GM18508 (cell line): ENCODE data around the gene CDADC1.

Experiments
- ATAC-seq: cut with Tn5 transposase; IDR thresholded peaks from one replicate; pipeline ENCODE4 v1.9.1; 2021; ENCODE audit warnings: moderate number of reproducible peaks; ENCODE audit not compliant: insufficient read depth, unreplicated experiment

The CDADC1 gene

DNA sequence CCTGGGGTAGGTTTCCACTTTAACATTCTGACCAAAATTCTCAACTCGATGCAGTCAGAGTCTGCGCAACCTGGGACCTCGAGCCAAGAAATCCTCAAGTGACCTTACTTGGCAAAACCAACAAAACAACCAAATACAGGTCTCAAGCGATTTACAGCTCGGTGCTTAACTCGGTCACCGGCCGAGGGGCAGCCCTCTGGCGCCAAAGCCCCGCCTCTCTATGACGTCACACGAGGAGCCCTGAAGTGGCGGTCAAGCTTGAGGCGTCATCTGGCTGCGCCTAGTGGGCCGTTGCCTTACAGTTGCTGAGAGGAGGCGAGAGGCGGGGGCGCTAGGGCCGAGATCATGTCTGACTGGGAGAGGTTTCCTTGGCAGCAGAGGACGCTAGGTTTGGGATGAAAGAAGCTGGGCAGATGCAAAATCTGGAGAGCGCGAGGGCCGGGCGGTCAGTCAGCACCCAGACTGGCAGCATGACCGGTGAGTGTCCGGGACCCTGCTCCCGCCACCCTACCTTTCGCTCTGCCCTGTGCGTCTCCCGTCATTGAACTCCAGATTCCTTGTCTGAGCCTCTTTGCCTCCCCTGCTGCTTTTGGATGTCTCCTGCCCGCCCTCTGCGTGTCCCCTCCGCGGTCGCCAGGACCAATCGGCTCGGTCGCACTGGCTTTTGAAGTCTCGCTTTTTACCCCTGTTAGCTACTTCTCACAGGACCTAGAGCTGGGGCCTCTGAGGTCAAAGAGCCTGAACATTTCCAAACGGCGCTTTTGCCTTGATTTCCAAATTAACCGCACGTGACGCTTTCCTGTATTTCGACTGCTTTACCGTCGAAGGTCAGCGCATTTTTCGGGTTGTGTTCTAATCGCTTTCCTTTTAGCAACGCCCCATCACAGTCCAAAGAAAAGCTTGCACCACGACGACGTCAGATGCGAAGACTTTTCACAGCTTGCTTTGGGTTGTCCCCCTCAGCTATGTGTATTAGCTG is at the start of gene CDADC1:
Gene CDADC1 (plus strand): TSS at position 283 of the 979 bp plus-strand sequence. CDS start 113 bp downstream, at position 396.
- ATAC-seq, result peak; percentile 81

DNA sequence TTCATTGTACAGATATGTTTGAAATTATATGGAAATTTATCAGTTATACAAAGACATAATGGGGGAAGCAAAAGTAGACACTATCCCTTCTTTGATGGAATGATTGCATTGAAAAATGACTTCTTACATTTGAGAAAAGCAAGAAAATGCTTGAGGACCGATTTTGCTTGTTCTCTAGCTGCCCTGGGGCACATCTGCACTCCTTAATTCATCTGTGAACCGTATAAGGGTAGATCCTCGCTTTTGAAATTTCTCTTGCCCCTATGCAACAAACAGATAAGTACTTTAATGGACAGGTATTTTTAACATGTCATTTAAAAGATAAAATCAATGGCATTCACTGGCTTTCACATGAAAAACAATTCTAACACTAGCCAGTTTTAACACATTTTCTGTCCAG is 41.1 kb upstream of the CDADC1 start:
- ATAC-seq, result no peak

DNA sequence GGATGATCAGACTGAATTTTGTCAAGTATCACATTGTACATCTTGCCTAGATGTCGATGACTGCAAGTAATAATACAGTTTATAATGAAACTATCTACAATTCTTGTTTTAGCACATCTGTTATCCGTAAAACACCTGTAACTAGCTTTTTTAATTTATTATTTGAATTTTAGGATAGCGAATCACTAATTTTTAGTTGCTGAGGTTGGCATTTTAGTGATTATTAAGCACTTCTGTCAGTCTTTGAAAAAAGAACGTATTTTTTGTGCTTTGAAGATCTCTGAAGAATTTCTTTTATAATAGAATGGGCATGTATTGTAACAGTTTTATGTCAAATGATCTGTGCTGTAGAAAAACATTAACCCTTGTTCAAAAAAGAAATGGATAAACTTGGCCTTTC is 39.1 kb upstream of the CDADC1 start:
- no peak for ATAC-seq

DNA sequence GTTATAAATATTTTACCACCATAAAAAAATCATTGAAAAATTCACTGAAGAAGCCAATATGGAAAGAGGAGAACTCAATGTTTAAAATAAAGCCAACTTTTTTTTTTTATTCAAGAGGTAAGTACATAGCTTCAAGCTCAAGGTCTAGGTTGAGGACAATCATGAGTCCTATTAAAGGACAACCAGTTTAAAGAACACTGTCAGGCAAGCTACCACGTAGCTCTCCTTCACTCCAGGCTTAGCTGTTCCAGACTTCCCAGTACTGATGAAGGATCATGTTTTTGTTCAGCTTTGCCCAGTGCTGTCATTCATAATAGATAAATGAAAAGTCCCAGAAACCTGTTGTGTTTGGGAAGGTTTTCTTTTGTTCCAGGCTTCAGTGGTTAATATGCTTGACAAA is 37.6 kb upstream of the CDADC1 start:
- no peak for ATAC-seq

DNA sequence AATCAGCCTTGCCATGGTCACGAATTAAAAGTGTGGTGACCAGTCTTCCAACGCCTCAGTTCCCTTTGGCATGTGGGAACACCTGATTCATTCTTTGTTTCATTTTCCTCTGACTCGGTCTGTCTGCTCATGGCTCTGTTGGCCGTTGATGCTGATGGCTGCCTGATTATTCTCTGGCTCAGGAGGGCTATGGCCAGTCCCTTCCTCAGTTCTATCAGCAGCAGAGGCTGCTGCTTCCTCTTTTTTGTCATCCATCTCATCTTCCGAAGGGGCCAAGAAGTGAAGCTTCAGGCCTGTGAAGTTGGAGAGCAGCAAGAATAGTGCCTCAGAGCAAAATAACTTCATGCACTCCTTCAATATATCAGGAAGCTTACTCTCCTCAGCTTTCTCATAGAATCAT is 37.1 kb upstream of the CDADC1 start:
- no peak for ATAC-seq

DNA sequence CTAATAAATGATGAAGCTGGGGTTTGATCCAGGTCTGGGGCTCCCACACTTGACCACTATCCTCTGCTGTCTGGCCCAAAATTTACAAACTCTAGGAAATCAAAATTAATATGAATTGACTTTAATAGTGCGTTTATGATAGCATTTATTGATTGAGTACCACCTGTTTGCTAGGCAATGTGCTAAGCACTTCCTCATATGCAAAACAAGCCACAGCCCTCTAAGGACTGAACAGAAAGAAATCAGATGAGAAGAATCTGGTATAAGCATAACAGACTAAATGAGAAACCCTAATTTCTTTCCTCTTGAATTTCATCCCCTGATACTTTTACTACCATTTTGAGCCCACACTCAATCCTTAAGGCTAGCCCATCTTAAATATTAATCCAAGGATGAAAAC is 34.2 kb upstream of the CDADC1 start:
- no peak for ATAC-seq

DNA sequence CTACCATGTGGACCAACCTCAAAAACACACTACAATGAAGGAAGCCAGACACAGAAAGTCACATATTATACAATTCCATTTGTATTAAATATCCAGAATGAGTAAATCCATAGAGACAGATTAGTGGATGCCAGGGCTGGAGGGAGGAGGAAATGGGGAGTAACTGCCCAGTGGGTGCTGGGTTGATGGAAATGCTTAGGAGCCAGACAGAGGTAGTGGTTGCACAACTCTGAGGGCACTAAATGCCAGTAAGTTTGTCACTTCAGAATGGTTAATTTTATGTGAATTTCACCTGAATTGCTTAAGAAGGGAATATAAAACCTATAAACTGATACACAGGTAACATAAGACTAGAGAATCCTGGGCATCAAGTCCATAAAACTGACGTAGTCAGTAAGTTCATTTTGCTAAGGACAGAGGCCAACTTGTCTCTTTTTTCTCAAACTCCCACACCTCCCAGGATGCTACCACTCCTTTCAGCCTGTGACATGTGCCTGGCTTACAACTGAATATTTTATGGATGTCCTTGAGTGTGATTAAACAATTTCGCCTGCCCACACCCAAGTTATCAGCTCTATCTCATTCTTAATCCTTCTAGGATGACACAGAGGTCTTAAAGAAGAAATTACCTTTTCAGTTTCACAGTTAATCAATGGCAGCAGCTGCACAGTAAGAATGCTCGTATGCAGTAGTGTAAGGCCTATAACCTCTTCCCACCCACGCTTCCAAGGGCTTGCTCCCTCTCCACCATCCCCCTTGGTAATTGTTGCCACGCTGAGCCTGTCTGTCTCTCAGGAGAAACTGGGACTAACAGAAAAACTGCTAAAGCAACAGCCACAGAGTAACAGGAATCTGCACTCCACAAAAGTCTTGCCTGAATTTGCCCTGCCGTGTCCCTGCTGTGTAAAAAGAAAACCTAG is 33.5 kb upstream of the CDADC1 start:
- ATAC-seq, result no peak

DNA sequence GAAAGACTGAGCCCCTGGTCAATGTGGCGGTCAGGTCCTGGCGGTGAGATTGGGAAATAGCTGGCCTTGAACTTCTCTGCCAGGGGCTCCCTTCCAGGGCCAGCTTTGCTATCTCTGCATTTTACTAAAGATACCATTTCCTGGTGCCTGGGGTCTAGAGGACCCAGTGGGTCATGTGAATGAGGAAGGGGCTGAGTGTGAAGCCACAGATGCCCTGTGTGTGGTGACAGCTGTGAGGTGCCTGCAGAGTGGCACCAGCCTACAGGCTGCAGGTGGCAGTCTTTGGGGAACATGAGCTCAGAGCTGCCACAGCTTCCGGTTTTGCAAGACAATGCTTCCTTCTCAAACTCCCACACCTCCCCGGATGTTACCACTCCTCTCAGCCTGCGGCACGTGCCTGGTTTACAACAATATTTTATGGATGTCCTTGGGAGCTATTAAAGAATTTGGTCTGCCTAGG is 32.8 kb upstream of the CDADC1 start:
- no peak for ATAC-seq

DNA sequence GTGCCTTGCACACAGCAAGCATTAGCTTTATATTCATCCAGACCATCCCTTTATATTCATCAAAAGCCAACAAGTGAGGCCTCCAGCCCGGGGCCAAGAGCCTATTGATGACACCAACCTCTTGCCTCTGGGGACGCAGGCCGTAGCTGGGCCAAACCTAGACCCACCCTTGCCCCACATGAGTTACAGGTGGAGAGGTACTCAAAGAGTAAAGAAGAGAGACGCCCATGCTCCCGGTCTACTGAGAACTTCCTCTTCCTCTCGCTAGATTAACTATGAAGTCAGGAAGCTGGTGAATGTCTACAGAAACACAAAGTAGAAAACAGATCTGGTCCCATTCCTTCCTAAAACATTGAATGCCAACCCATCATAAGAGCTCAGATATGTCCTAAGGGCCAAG is 31.4 kb upstream of the CDADC1 start:
- ATAC-seq, result no peak

DNA sequence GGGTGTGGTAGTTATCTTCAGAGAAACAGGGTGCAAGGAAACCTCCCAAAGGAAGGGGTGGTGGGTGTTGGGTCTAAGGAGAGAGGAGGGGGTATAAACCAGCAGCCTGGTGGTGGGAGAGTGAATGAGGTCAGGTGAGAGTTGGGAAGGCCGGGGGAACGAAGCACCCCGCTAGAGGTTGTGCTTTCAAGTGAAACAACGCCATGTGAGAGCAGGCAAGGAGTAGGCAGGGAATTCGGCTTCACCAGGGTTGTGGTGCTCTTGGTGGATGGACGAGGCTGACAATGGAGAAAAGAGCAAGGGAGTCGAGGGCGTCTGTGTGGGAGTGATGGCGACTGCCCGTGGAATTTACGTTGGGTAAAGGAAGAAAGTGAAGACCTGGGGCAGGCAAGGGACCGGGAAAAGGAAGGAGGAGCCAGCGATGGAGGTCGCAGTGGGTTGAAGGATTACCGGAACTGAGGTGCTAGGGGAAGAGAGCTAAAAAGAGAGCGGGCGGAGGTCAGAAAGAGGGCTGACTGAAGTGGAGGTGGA is 29.7 kb upstream of the CDADC1 start:
- ATAC-seq, result no peak

DNA sequence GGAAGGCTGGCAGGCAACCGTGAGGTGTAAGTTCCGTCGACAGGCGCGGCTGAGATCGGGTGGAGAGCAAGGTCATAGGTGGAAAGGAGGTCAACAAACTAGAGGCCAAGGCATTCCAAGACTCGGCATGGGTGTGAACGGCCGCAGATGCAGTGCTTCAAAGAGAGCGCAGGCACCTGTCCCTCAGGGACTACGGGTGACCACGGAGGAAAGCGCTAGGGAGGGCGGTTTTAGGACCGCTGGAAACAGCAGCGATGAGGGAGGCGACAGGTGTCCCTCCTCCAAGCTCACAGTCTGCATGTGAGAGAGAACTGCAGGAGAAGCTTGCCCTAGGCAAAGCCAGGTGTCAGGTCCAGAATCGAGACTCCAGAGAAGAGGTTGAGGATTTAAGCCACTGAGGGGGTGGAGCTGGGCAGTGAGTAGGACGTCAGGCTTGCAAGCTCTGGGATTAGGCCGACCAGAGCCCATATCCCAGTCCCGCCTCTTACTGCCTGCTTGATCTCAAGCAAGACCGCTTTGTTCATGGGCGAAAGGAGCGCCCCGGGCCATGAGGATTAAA is 29.2 kb upstream of the CDADC1 start:
- no peak for ATAC-seq

DNA sequence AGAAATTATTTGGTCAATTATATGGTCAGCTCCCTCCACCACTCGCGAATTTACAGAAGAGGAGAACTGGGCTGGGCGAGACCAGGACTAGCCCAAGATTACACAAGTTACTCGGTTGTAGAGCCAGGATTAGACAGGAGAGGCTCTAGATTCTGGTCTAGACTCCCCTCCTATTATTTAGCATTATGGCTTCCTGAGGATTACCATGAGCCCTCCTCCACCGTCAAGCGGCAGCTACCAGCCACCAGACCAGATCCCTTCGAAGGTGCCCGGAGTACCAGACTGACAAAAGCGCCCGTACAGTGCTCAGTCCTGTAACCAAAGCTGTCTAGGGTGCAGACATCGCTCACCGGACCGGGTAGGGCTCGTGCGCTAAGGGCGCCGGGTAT is 28.1 kb upstream of the CDADC1 start:
- no peak for ATAC-seq

DNA sequence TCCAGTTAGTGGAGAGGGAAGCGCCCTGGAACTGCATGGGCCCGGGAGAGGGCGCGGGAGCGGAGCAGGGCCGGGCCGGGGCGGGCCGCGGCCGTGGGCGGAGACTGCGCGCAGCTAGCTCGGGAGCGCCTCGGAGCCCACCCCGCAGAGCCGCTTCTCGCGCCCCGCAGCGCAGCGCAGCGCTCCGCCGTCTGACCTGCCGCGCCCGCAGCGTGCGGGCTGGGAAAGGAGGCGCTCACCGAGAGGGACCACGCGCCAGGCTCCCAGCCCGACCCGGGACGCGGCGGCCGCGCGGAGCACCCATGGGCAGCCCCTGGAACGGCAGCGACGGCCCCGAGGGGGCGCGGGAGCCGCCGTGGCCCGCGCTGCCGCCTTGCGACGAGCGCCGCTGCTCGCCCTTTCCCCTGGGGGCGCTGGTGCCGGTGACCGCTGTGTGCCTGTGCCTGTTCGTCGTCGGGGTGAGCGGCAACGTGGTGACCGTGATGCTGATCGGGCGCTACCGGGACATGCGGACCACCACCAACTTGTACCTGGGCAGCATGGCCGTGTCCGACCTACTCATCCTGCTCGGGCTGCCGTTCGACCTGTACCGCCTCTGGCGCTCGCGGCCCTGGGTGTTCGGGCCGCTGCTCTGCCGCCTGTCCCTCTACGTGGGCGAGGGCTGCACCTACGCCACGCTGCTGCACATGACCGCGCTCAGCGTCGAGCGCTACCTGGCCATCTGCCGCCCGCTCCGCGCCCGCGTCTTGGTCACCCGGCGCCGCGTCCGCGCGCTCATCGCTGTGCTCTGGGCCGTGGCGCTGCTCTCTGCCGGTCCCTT is 27.5 kb upstream of the CDADC1 start, which contains the start of gene MLNR:
Gene MLNR (plus strand): TSS at position 303 of the 820 bp plus-strand sequence. CDS start 0 bp downstream, at position 303.
- no peak for ATAC-seq

DNA sequence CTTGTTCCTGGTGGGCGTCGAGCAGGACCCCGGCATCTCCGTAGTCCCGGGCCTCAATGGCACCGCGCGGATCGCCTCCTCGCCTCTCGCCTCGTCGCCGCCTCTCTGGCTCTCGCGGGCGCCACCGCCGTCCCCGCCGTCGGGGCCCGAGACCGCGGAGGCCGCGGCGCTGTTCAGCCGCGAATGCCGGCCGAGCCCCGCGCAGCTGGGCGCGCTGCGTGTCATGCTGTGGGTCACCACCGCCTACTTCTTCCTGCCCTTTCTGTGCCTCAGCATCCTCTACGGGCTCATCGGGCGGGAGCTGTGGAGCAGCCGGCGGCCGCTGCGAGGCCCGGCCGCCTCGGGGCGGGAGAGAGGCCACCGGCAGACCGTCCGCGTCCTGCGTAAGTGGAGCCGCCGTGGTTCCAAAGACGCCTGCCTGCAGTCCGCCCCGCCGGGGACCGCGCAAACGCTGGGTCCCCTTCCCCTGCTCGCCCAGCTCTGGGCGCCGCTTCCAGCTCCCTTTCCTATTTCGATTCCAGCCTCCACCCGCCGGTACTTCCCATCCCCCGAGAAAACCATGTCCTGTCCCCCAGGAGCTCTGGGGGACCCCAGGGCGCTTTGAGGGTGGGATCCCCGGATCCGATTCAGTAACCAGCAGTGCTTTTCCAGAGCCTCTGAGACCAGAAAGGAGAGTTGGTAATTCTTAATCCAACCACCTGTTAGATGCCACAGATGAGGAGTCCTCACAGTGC is 26.7 kb upstream of the CDADC1 start:
- ATAC-seq, result no peak

DNA sequence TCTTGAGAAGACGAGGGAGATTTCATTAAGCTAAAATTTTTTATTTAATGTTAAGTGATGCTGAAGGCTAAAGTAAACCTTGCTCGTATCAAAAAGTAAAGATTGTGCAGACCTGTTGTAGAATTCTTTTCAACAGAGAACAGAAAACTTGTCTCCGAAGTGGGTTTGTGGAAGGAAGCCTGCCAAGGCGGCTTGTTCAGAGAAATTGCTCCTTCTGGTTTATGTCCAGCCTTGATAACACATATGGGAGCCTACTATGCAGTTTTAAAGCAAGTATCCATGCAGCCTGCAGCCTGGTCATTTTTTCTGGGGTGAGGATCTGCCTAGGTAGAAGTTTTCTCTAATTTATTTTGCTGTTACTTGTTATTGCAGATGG is 26.1 kb upstream of the CDADC1 start:
- no peak for ATAC-seq

DNA sequence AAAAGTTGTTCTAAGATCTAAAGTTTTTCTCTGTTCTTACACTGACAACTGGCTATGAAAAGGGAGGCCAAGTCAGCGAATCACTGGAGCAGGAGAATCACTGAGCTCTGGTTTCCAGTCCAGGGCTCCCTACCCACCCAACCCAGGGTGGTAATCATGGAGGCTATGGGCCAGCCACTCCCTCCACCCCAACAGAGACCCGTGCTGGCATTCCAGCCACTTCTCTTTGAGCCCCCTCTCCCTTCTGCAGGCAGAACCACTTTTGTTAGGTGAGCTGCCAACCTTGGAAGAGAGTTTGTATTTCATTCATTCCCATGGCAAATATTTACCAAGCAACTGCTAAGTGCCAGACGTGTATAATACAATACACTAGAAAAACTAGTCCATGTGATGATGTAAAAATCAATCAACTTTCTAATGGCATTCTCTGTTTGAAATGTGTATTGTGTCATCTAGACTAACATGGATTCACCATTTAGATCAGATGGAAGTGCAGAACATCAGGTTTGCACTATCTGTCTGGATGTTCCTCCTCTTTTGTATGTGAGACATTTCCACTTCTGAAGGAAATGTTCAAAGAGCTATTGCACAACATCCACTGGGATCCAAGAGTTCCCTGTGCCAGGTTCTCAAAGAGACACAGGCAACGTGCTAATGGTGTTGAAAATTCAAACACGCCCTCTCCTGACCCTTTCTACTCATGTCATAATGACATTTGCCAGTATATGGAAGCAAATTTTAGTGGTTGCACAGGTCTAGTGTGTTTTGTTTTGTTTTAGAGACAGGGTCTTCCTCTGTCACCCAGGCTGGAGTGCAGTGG is 22.3 kb upstream of the CDADC1 start:
- ATAC-seq, result no peak

DNA sequence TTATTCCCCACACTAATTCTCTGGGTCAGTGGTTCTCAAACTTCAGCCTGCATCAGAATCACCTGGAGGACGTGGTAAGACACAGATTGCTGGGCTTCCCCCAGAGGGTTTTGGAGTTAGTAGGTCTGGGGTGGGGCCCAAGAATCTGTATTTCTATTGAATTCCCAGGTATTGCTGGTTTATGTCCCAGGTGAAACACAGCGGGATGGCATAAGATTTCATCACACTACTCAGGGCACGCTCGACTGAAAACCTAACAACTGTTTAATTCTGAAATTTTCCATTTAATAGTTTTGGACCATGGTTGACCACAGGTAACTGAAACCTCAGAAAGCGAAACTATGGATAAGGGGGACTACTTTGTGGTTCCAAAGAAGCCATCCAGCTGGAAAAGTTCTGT is 21.1 kb upstream of the CDADC1 start:
- no peak for ATAC-seq

DNA sequence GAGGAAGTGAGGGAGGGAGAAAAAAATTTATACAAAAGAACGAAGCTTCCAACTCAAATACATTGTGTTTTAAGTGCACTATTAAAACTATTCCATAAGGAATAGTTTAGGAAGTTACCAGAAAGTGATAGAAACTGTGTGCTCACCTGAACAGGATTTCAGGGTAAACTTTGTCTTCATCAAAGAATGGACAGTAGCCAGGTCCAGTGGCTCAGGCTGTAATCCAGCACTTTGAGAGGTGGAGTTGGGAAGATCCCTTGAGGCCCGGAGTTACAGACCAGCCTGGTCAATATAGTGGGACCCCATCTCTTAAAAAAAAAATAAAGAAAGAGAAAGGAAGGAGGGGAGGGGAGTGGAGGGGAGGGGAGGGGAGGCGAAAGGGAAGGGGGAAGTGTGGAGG is 13.0 kb upstream of the CDADC1 start:
- ATAC-seq, result no peak
